Transverse colon (tissue), 4 donors: ENCODE data around the gene RGS3. TPM values are rescaled to one million over a fixed set of nuclear protein-coding genes. Genes with fewer than 3 reads are reported as not detected.
A peak's percentile ranks its signal among the peaks of the same experiment; 100 is the strongest.
"Not testable (repeated sequence)": the region's sequence is repeated elsewhere in the genome, so short reads cannot be mapped to it uniquely, and the experiment has no call there.

Experiments
- DNase-seq: peaks from one replicate; pipeline ENCODE4 v3.0.0-alpha.2; 2019
- H3K27ac ChIP-seq, 4 donors: fragments of 200-600 bp; sonication (generic); 2 replicates each; pipeline ENCODE4 v1.5.1; 2016 to 2018; ENCODE audit warnings: inconsistent platforms in 4 of 4
- H3K27me3 ChIP-seq: fragments of 200-600 bp; sonication (generic); 2 replicates; pipeline ENCODE4 v1.5.1; 2017; ENCODE audit warnings: inconsistent platforms
- H3K36me3 ChIP-seq, 4 donors: fragments of 200-600 bp; sonication (generic); 2 replicates each; pipeline ENCODE4 v1.5.1; 2017 to 2019; ENCODE audit warnings: inconsistent platforms in 4 of 4
- H3K4me1 ChIP-seq, 4 donors: fragments of 200-600 bp; sonication (generic); 2 replicates each; pipeline ENCODE4 v1.5.1; 2017 to 2020; ENCODE audit warnings: inconsistent platforms in 4 of 4
- H3K4me3 ChIP-seq, 4 donors: fragments of 200-600 bp; sonication (generic); 1 replicate in 1 of 4; 2 replicates in 3 of 4; pipeline versions ENCODE4 v1.5.1 to v1.6.1; 2017 to 2019; ENCODE audit warnings: inconsistent platforms in 4 of 4
- H3K9me3 ChIP-seq, 2 donors: fragments of 200-600 bp; sonication (generic); 2 replicates each; pipeline ENCODE4 v1.5.1; 2017 to 2019; ENCODE audit warnings: inconsistent platforms in 2 of 2
- EP300 ChIP-seq: sonication (generic); formaldehyde crosslinking; IDR thresholded peaks from one replicate; pipeline ENCODE4 v1.6.1; 2017; ENCODE audit warnings: antibody characterized with exemption, low read depth
- POLR2A ChIP-seq: fragments of 450-650 bp; IDR thresholded peaks from one replicate; pipeline ENCODE4 v1.6.1; 2016; ENCODE audit warnings: antibody characterized with exemption, mild to moderate bottlenecking, moderate library complexity
- POLR2AphosphoS5 ChIP-seq, 3 donors: sonication (generic); formaldehyde crosslinking; IDR thresholded peaks; one replicate each; pipeline ENCODE4 v1.6.1; 2016; ENCODE audit warnings: antibody characterized with exemption in 3 of 3
- WGBS, 2 donors: methylation state at CpG; one replicate each; pipeline ENCODE4 v1.1.5; 2018; ENCODE audit warnings: low coverage in 1 of 2; 5-methylcytosine and 5-hydroxymethylcytosine counted together
- in situ Hi-C, 4 donors: fragments of 200-750 bp; cut with MboI; loops; one replicate each; pipeline versions ENCODE4 v1.15.0 to v1.15.1; 2017; ENCODE audit warnings: low sequenced_read_pairs in 3 of 4, low pct_ligation_motif_present in 1 of 4, low pct_unique_long_range_greater_than_20kb in 1 of 4
- intact Hi-C: fragments of 100-400 bp; cut with DNase I; formaldehyde crosslinking; loops from one replicate; pipeline ENCODE4 v1.15.1; 2023; ENCODE audit warnings: low total_unique reads
- total RNA-seq, 4 donors: library from RNA; depleted of rRNA; stranded (reverse); fragments of >200 nt; gene quantifications; one replicate each; pipeline ENCODE4 v1.1.0, GENCODE V29; 2016
- TF ChIP-seq, protein P1 (sequence below), 5 experiments: fragments of 200-600 bp in 3 of 5; fragments of 450-650 bp in 2 of 5; sonication (generic) in 3 of 5; IDR thresholded peaks; 1 replicate in 2 of 5; 2 replicates in 3 of 5; pipeline ENCODE4 v1.5.1; 2016 to 2017; ENCODE audit warnings: antibody characterized with exemption in 5 of 5, inconsistent platforms in 3 of 5, mild to moderate bottlenecking in 2 of 5, moderate library complexity in 1 of 5

The RGS3 gene
- total RNA-seq, 4 donors from 2014 or later, result 62.7 to 150 (median 80.9) TPM

GRCh38 chr9:113546566-113546965 is 83.0 kb downstream of the RGS3 start:
- DNase-seq, result no peak
- 93% methylated on average over 5 of the region's 5 CpGs; no CpG with 5 or more reads in 1 of the 2 donors for WGBS, 2 donors
- Histone ChIP-seq H3K36me3 (peaks cover 0 to 4% (median 0%) of the 10 kb centered on the region in 4 donors), H3K4me3 (no peak overlapping the region), H3K4me1 (peaks cover 15 to 23% (median 19%) of the 10 kb centered on the region in 4 donors), H3K9me3 (no peaks in the 10 kb centered on the region), H3K27ac (no peak overlapping the region), H3K27me3 (no peaks in the 10 kb centered on the region)
- in situ Hi-C loops, result no loop called here
- TF ChIP-seq EP300 (no peak), POLR2AphosphoS5 (IDR thresholded peaks at IDR 0.05) (no peak), POLR2A (no peak)
- TF ChIP-seq, protein P1, sequence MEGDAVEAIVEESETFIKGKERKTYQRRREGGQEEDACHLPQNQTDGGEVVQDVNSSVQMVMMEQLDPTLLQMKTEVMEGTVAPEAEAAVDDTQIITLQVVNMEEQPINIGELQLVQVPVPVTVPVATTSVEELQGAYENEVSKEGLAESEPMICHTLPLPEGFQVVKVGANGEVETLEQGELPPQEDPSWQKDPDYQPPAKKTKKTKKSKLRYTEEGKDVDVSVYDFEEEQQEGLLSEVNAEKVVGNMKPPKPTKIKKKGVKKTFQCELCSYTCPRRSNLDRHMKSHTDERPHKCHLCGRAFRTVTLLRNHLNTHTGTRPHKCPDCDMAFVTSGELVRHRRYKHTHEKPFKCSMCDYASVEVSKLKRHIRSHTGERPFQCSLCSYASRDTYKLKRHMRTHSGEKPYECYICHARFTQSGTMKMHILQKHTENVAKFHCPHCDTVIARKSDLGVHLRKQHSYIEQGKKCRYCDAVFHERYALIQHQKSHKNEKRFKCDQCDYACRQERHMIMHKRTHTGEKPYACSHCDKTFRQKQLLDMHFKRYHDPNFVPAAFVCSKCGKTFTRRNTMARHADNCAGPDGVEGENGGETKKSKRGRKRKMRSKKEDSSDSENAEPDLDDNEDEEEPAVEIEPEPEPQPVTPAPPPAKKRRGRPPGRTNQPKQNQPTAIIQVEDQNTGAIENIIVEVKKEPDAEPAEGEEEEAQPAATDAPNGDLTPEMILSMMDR (IDR thresholded peaks at IDR 0.05), result no peak
- intact Hi-C loops, result no loop called here

GRCh38 chr9:113547501-113547900 is 84.0 kb downstream of the RGS3 start:
- Histone ChIP-seq H3K4me3 (no peak overlapping the region), H3K9me3 (no peaks in the 10 kb centered on the region), H3K36me3 (no peaks in the 10 kb centered on the region), H3K27me3 (no peaks in the 10 kb centered on the region), H3K27ac (peak overlapping the region in 1 of 4 donors; percentile 46), H3K4me1 (peaks cover 15 to 23% (median 19%) of the 10 kb centered on the region in 4 donors)
- DNase-seq, result no peak
- in situ Hi-C loops (no loop called here), intact Hi-C loops (no loop called here)
- TF ChIP-seq POLR2AphosphoS5 (IDR thresholded peaks at IDR 0.05) (no peak), POLR2A (no peak), EP300 (no peak)
- TF ChIP-seq, protein P1 (IDR thresholded peaks at IDR 0.05), result no peak
- WGBS, 2 donors, result 87 to 98% methylated on average over 5 of the region's 5 CpGs

DNA sequence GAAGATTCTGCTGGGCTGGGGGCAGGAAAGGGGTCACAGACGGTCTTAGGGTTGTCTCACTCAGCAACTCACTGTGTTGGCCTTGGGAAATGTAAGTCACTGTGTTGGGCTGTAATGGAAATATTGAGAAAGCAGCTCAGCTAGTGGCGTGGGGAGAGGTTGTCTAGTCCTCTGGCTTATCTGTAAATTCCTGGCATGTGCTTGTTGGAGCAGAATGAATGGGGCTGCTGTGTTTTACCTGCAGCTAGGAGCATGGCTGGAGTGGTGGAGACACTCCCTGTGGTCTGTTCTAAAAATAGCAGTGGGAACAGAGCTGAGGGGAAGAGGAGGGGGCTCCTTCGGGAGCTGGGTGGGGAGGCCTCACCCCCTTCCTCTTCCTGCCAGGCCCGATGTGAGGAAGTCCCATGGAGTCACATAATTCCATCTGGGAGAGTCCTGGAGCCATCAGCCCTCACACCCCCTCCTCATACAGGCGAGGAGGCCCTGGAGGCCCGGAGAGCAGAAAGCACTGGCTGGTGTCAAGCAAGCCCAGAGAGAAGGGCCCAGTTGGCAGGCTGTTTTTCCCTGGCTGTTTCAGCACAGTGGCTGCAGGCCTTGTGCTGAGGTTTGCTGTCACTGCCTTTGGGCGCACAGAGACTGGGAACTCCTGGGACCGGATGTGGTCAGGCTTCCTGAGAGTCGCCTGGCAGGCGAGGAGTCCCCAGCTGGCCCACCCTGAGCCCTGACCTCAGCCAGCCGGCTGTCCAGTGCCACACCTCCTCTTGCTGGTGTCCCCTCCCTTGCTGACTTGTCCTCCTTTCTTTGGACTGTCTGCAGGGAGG is 84.9 kb downstream of the RGS3 start:
- TF ChIP-seq, protein P1 (IDR thresholded peaks at IDR 0.05), result no peak
- TF ChIP-seq POLR2AphosphoS5 (IDR thresholded peaks at IDR 0.05) (peak in 1 of 3 donors; percentile 39), EP300 (no peak), POLR2A (no peak)
- intact Hi-C loops, result no loop called here
- H3K4me3 ChIP-seq, result no peak overlapping the region
- WGBS, 2 donors, result 34 to 40% methylated on average over 1 to 10 of the region's 11 CpGs
- peaks cover 15 to 23% (median 19%) of the 10 kb centered on the region in 4 donors for H3K4me1 ChIP-seq
- DNase-seq, result peak; percentile 61
- in situ Hi-C loops, result no loop called here
- no peaks in the 10 kb centered on the region for H3K9me3 ChIP-seq
- peak overlapping the region; percentile 46 to 73 (median 64) for H3K27ac ChIP-seq
- H3K36me3 ChIP-seq, result no peaks in the 10 kb centered on the region
- H3K27me3 ChIP-seq, result no peaks in the 10 kb centered on the region

DNA sequence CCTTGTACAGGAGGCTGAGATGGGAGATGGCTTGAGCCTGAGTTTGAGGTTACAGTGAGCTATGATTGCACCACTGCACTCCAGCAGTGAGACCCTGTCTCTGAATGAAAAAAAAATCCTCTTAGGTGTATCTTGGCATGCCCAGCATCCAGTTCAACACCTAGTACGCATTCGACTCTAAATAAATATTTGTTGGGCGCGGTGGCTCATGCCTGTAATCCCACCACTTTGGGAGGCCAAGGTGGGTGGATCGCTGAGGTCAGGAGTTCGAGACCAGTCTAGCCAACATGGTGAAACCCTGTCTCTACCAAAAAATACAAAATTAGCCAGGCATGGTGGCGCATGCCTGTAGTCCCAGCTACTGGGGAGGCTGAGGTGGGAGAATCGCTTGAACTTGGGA is 86.4 kb downstream of the RGS3 start:
- in situ Hi-C loops, H3K9me3 ChIP-seq, intact Hi-C loops, H3K36me3 ChIP-seq, H3K4me3 ChIP-seq, DNase-seq, H3K27me3 ChIP-seq, H3K27ac ChIP-seq: not testable (repeated sequence)
- WGBS, 2 donors, result 82 to 94% methylated on average over 2 to 8 of the region's 8 CpGs
- H3K4me1 ChIP-seq, result peaks cover 15 to 23% (median 19%) of the 10 kb centered on the region in 4 donors
